DMS114 treated with DMSO at 0.1 percent for 48 hours (cell line): ENCODE data around the gene AKR7A3.
"Not testable (repeated sequence)": the region's sequence is repeated elsewhere in the genome, so short reads cannot be mapped to it uniquely, and the experiment has no call there.

Experiments
- DNase-seq: peaks from one replicate; lab custom pipeline; 2025; ENCODE audit not compliant: unreplicated experiment; lab: John Stamatoyannopoulos, UW

The AKR7A3 gene

GRCh38 chr1:19294638-19295037 lies 6.1 kb upstream of the AKR7A3 start:
- no peak for DNase-seq

DNA sequence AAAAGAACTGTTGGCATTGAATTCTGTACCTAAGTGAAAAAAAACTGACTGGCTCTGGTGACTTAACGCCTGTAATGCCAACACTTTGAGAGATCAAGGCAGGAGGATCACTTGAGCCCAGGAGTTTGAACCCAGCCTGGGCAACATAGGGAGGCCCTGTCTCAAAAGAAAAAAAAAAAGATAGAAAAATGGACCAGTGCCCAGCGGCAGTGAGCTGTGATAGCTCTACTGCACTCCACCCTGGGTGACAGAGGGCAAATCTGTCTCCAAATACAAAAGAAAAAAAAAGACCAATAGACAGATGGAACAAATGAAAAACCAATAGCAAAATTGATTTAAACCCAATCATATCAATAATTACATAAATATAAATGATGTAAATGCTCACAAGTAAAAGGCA lies 674 bp upstream of the AKR7A3 start:
- DNase-seq: no peak

GRCh38 chr1:19287436-19288185 lies 959 bp downstream of the AKR7A3 start:
- DNase-seq: no peak

DNA sequence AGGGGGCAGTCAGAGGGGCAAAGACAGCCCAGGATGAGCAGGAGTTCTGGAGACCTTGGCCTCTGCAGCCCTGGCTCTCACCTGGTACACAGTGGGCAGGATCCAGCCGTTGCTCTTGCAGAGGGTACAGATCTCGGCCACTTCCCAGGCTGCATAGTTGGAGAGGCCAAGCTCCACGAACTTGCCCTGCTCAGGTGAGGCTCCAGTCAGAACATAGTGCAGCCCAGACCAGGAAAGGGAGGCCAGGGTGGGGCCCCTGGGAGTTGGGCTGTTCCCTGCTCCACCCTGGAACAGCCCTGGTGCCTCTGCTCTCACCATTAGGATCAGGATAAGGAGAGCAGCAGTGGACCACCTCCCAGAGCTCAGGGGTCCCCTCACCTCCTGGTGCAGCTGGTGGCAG lies 2.8 kb downstream of the AKR7A3 start:
- DNase-seq: not testable (repeated sequence)

- not testable (repeated sequence) for DNase-seq
These were observed 3.2 kb downstream of the AKR7A3 start for GRCh38 chr1:19285366-19285765.

DNA sequence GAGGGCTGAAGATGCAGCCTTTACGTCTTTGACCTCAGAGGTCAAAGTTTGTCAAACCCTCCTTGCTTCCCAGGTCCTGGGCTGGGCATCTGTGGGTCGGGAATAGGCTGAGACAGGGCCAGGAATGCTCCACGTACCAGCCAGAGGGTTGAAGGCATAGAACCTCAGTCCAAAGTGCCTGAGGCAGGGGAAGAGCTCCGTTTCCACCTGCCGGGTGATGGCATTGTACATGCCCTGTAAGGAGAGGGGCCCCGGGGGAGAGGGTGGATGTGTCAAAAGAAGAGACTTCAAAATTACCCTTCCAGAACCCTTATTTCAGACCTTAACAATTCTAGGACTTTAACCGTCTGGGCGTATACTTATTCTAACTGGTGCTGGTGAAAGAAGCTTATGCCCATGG lies 3.7 kb downstream of the AKR7A3 start:
- no peak for DNase-seq

DNA sequence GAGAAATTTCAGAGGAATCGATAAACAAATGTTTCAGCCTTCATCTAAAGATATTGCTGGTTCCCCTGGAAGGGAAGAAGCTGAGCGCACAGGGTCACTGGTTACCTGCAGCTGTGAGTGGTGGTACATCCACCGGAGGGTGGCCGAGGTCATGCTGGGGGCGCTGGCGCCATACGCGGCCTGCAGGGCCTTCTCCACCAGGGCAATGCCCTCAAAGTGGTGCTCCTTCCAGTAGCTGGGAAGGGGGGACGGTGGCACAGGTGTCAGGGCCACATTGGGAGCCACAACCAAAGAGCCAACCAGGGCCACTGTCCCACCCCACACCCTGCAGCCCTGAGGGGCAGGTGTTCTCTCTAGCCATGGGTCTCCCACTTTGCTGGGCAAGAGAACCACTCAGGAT lies 4.7 kb downstream of the AKR7A3 start:
- DNase-seq: no peak

DNA sequence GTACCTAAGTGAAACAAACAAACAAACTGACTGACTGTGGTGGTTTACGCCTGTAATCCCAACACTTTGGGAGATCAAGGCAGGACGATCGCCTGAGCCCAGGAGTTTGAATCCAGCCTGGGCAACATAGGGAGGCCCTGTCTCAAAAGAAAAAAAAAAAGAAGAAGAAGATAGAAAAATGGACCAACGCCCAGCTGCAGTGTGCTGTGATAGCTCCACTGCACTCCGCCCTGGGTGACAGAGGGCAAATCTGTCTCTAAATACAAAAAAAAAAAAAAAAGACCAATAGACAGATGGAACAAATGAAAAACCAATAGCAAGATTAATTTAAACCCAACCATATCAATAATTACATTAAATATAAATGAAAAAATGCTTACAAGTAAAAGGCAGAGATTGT lies 13.9 kb downstream of the AKR7A3 start:
- DNase-seq: no peak

DNA sequence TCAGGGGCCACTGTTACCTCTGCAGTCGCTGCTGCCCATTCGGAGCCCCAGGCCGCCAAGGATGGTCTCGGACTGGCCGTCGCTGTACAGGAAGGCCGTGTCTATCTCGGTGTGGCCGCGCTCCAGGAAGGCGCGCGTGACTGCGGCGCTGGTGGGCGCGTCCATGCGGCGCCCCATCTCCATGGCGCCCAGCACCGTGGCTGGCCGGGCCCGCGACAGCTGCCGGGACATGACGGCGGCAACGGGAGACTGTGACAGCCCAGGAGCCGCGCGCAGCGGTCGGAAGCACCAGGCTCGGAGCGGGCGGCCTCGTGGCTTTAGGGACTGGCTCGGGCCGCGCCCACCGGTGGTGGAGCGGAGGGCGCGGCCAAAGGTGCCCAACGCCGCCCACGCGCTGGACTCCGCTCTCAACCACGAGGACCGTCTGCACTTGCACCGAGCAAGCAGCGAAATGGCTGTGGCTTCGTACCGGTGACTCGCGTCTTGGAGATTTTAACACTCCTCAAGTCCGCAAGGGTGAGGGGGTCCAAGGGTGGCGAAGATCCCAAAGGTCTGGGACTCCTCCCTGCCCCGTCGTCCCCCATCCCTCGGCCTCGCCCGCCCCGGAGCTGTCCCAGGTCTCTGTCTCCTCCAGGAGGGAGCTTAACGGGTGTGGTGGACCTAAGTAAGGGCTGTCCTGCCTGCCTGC lies 14.6 kb downstream of the AKR7A3 start:
- DNase-seq: not testable (repeated sequence)

DNA sequence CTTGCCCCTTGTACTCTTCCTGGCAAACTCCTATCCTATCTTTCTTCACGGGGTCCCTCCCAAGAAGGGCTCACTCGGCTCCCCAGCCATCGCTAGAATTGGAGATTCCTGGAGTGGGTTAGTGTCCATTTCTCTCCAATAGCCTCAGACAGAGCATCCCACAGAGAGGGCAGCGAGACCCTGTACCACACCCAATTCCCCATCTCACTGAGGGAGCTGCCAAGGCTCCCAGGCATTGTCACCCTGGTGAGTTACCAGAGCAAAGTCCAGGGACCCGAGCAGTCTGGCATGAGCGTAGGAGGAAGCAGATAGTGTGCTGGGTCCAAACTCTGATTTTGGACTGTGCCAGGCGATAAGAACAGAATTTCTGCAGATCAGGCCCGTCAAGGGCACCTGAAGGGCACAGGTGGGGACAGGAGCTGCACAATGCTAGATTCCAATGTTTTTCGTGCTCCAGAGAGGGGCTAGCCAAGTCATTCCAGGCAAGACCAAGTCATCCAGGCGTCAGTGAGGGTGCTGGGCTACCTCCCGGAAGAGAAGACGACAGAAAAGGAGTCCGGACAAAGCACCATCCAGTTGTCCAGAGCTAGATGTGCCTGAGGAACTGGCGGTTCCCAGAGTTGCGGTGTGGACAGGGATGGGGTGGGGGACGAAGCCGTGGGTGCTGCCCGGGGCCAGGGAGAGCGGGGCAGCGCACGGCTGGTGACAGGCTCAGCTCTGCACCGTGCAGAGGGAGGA lies 15.3 kb downstream of the AKR7A3 start:
- DNase-seq: no peak

GRCh38 chr1:19272064-19272463 lies 16.5 kb downstream of the AKR7A3 start:
- no peak for DNase-seq

DNA sequence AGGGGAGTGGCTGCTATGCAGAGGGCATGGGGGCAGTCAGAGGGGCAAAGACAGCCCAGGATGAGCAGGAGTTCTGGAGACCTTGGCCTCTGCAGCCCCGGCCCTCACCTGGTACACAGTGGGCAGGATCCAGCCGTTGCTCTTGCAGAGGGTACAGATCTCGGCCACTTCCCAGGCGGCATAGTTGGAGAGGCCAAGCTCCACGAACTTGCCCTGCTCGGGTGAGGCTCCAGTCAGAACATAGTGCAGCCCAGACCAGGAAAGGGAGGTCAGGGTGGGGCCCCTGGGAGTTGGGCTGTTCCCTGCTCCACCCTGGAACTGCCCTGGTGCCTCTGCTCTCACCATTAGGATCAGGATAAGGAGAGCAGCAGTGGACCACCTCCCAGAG lies 18.2 kb downstream of the AKR7A3 start:
- not testable (repeated sequence) for DNase-seq

GRCh38 chr1:19269427-19270342 lies 18.9 kb downstream of the AKR7A3 start:
- DNase-seq: not testable (repeated sequence)

- DNase-seq: no peak
These were observed 20.1 kb downstream of the AKR7A3 start for GRCh38 chr1:19268445-19268844.

- DNase-seq: no peak
These were observed 25.8 kb downstream of the AKR7A3 start for GRCh38 chr1:19262744-19263143.

- no peak for DNase-seq
These were observed 26.5 kb downstream of the AKR7A3 start for GRCh38 chr1:19262047-19262446.

- no peak for DNase-seq
These were observed 28.1 kb downstream of the AKR7A3 start for GRCh38 chr1:19260211-19261138.

DNA sequence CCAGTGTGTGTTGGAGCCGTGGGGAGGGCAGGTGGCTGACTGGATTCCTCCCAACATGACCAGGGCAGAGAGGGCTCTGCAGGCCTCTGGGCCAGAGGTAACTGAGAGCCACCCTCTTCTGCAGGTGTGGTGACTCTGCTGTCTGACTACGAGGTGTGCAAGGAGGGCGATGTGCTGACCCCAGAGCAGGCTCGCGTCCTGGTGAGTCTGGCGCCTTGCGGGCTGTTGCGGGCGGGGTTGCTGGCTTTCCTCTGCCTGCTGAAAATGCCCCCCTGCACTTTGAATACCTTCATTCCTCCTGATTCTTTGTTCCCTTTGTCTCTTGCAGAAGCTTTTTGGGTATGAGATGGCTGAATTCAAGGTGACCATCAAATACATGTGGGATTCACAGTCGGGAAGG lies 30.2 kb downstream of the AKR7A3 start:
- DNase-seq: no peak

- no peak for DNase-seq
These were observed 31.2 kb downstream of the AKR7A3 start for GRCh38 chr1:19257178-19257914.
